Ascending aorta (tissue), 2 donors: Measurements from ENCODE around the gene MCU. TPM values are rescaled to one million over a fixed set of nuclear protein-coding genes. Genes with fewer than 3 reads are reported as not detected.

Experiments
- DNase-seq, 2 donors: peaks; one replicate each; pipeline ENCODE4 v3.0.0-alpha.2; 2019; ENCODE audit warnings: low spot score in 2 of 2
- H3K27ac ChIP-seq, 2 donors: fragments of 200-600 bp; sonication (generic); one replicate each; pipeline ENCODE4 v1.5.1; 2016 to 2017; ENCODE audit warnings: mild to moderate bottlenecking in 1 of 2
- H3K27me3 ChIP-seq: fragments of 200-600 bp; sonication (generic); one replicate; pipeline ENCODE4 v1.5.1; 2017
- H3K36me3 ChIP-seq, 2 donors: fragments of 200-600 bp; sonication (generic); one replicate each; pipeline ENCODE4 v1.5.1; 2016
- H3K4me1 ChIP-seq, 2 donors: fragments of 200-600 bp; sonication (generic); one replicate each; pipeline ENCODE4 v1.5.1; 2016 to 2017; ENCODE audit warnings: mild to moderate bottlenecking in 1 of 2
- H3K4me3 ChIP-seq, 2 donors: fragments of 200-600 bp; sonication (generic); one replicate each; pipeline ENCODE4 v1.5.1; 2016 to 2017; ENCODE audit warnings: mild to moderate bottlenecking in 1 of 2
- H3K9me3 ChIP-seq, 2 donors: fragments of 200-600 bp; sonication (generic); one replicate each; pipeline ENCODE4 v1.5.1; 2016
- CTCF ChIP-seq, 3 experiments: fragments of 200-600 bp in 2 of 3; fragments of 450-650 bp in 1 of 3; sonication (generic) in 2 of 3; IDR thresholded peaks; one replicate each; pipeline ENCODE4 v1.5.1; 2016 to 2019; ENCODE audit warnings: antibody characterized with exemption in 3 of 3, mild to moderate bottlenecking in 1 of 3, moderate library complexity in 1 of 3
- intact Hi-C: fragments of 100-400 bp; cut with DNase I; formaldehyde crosslinking; loops from one replicate; pipeline ENCODE4 v1.15.1; 2023
- total RNA-seq: library from RNA; depleted of rRNA; stranded (reverse); fragments of >200 nt; gene quantifications from one replicate; pipeline ENCODE4 v1.1.0, GENCODE V29; 2016

Gene MCU
- total RNA-seq, 1 donor from 2014 or later = 22.0 TPM

DNA sequence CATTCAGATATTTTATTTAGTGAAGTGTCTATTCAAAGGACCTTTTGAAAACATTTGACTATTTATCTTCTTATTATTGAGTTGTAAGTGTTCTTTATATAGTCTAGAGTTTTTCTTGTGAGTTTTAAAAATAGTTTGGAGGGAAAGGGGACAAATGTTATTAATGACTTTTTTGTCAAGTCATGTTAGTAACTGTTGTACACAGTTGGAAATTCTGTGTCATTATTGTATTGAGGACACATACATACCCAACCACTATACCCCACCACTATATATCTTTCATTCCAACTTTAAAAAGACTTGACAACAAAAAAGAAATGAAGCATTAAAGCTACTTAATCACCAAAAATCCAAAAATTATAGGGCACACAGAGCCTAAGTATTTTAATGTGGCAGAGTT, 148.4 kb downstream of the MCU start:
- intact Hi-C loops = no loop called here
- no peak for TF ChIP-seq CTCF (IDR thresholded peaks at IDR 0.05)
- no peak overlapping the region for H3K4me3 ChIP-seq

DNA sequence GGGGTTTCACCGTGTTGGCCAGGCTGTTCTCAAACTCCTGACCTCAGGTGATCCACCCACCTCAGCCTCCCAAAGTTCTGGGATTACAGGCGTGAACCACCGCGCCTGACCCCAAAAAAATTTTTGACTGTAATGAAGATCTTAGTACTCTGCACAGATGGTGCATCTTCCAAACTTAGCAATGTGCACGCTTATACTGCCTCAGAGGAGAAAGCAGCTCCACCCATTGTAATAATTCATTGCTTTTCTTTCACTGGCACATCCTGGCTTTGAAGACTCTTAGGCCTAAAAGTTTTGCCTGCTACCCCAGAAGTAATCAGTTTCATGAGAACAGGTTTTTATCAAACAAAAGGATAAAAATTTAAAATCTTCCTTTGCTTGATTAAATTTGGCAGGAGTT, 149.5 kb downstream of the MCU start:
- no peak overlapping the region for H3K27ac ChIP-seq
- H3K4me3 ChIP-seq = no peak overlapping the region
- no peak for DNase-seq
- no peaks in the 10 kb centered on the region for H3K4me1 ChIP-seq
- TF ChIP-seq CTCF (IDR thresholded peaks at IDR 0.05) = no peak
- no peaks in the 10 kb centered on the region for H3K9me3 ChIP-seq
- no peaks in the 10 kb centered on the region for H3K27me3 ChIP-seq
- intact Hi-C loops = no loop called here
- H3K36me3 ChIP-seq = no peaks in the 10 kb centered on the region

More for the DNA sequence above, 148.4 kb downstream of the MCU start:
- no peak for DNase-seq
- H3K4me1 ChIP-seq = no peaks in the 10 kb centered on the region
- H3K27ac ChIP-seq = no peak overlapping the region
- no peaks in the 10 kb centered on the region for H3K27me3 ChIP-seq
- H3K36me3 ChIP-seq = no peaks in the 10 kb centered on the region
- no peaks in the 10 kb centered on the region for H3K9me3 ChIP-seq

- H3K4me1 ChIP-seq = no peaks in the 10 kb centered on the region
- intact Hi-C loops = no loop called here
- no peak for DNase-seq
Measured at GRCh38 chr10:72842164-72842563, 150.2 kb downstream of the MCU start.

DNA sequence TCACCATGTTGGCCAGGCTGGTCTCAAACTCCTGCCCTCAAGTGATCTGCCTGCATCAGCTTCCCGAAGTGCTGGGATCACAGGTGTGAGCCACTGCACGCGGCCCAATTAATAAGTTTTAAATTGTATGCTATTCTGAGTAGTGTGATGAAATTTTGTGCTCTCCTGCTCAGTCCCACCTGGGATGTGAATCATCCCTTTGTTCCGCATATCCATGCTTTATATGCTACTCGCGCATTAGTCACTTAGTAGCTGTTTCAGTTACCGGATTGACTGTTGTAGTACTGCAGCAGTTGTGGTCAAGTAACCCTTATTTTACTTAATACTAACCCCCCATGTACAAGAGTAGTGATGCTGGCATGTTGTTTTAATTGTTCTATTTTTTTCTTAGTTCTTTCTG, 154.3 kb downstream of the MCU start:
- H3K27ac ChIP-seq = no peak overlapping the region
- H3K4me1 ChIP-seq = no peaks in the 10 kb centered on the region
- no peak overlapping the region for H3K4me3 ChIP-seq
- no peaks in the 10 kb centered on the region for H3K9me3 ChIP-seq
- H3K27me3 ChIP-seq = no peaks in the 10 kb centered on the region
- no peak for TF ChIP-seq CTCF (IDR thresholded peaks at IDR 0.05)
- H3K36me3 ChIP-seq = no peaks in the 10 kb centered on the region
- intact Hi-C loops = no loop called here
- no peak for DNase-seq

More at GRCh38 chr10:72842164-72842563, 150.2 kb downstream of the MCU start:
- no peak for TF ChIP-seq CTCF (IDR thresholded peaks at IDR 0.05)
- no peaks in the 10 kb centered on the region for H3K36me3 ChIP-seq
- no peaks in the 10 kb centered on the region for H3K27me3 ChIP-seq
- no peaks in the 10 kb centered on the region for H3K9me3 ChIP-seq
- H3K4me3 ChIP-seq = no peak overlapping the region
- H3K27ac ChIP-seq = no peak overlapping the region

GRCh38 chr10:72847681-72848080, 155.7 kb downstream of the MCU start:
- DNase-seq = no peak

More at GRCh38 chr10:72847681-72848080, 155.7 kb downstream of the MCU start:
- H3K4me1 ChIP-seq = no peaks in the 10 kb centered on the region
- no peaks in the 10 kb centered on the region for H3K36me3 ChIP-seq
- no peak for TF ChIP-seq CTCF (IDR thresholded peaks at IDR 0.05)
- no peaks in the 10 kb centered on the region for H3K27me3 ChIP-seq
- no peak overlapping the region for H3K27ac ChIP-seq
- no peaks in the 10 kb centered on the region for H3K9me3 ChIP-seq
- H3K4me3 ChIP-seq = no peak overlapping the region
- intact Hi-C loops = no loop called here
